ENCODE measurements around the gene RTN1.

Gene RTN1

DNA sequence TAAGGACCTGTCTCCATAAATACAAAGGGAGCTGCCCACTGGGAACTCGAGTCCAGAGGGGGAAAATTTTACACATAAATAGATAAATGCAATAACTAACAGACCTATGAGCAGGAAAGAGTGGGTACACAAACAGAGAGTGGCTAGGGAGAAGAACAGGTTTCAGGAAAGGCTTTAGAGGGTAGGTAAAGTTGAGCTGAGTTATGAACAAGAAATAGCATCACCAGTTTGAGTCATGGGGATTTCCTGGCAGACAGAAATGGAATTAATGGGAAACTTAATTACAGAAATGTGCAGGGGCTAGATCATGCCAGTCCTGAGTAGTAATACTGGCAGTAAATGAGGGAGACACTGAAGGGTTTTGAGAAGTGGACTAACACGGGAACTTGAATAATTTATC is 236.0 kb downstream of the RTN1 start:
- Histone ChIP-seq H3K4me1 (no peaks in the 10 kb centered on the region), H3K9me3 (no peaks in the 10 kb centered on the region), H3K36me3 (replicated peaks) (no peaks in the 10 kb centered on the region), H3K27me3 (ENCODE audit: low read depth) (no peaks in the 10 kb centered on the region), H3K4me3 (no peak overlapping the region)
- DNase-seq (ENCODE audit: low spot score in 2 of 2): no peak
- in situ Hi-C loops (cut with MboI; ENCODE audit: low sequenced_read_pairs): loop anchor here (25.0 kb wide), 1 partner anchor 553 kb away; no protein-coding TSS in a partner anchor

- in situ Hi-C loops (cut with MboI; ENCODE audit: low sequenced_read_pairs): loop anchor here (25.0 kb wide), 1 partner anchor 554 kb away; no protein-coding TSS in a partner anchor
- Histone ChIP-seq H3K36me3 (replicated peaks) (no peaks in the 10 kb centered on the region), H3K4me3 (no peak overlapping the region), H3K4me1 (no peaks in the 10 kb centered on the region), H3K9me3 (no peaks in the 10 kb centered on the region), H3K27me3 (ENCODE audit: low read depth) (0 out of 2 replicates have a peak, but pooled peaks cover 2% of the 10 kb centered on the region)
- DNase-seq (ENCODE audit: low spot score in 2 of 2): no peak
These were observed 237.1 kb downstream of the RTN1 start for GRCh38 chr14:59633486-59633885.

DNA sequence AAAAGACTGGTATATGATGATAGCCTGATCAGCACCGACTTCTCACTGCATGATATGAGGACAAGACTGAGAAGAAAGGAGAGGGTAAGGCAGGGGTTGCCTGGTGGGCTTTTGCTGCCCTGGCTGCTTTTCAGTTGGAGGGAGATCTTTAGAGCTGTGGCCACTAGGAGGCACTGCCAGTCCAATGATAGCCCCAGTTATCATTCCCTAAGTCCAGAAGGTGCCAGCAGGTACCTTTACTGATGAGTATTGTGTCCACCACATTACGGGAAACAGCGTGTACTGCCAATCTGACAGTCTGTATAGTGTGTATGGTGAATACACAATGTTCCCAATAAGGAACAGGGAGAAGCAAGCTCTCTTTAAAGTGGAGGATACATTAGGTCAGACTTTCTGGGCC is 238.2 kb downstream of the RTN1 start:
- DNase-seq (ENCODE audit: low spot score in 2 of 2): peak in 1 of 2 experiments; percentile 40
- in situ Hi-C loops (cut with MboI; ENCODE audit: low sequenced_read_pairs): loop anchor here (25.0 kb wide), 1 partner anchor 555 kb away; no protein-coding TSS in a partner anchor
- no peaks in the 10 kb centered on the region for H3K4me1 ChIP-seq
- H3K9me3 ChIP-seq: no peaks in the 10 kb centered on the region
- 0 out of 2 replicates have a peak, but pooled peaks cover 4% of the 10 kb centered on the region for H3K27me3 ChIP-seq (ENCODE audit: low read depth)
- no peak overlapping the region for H3K4me3 ChIP-seq
- H3K36me3 ChIP-seq (replicated peaks): no peaks in the 10 kb centered on the region

DNA sequence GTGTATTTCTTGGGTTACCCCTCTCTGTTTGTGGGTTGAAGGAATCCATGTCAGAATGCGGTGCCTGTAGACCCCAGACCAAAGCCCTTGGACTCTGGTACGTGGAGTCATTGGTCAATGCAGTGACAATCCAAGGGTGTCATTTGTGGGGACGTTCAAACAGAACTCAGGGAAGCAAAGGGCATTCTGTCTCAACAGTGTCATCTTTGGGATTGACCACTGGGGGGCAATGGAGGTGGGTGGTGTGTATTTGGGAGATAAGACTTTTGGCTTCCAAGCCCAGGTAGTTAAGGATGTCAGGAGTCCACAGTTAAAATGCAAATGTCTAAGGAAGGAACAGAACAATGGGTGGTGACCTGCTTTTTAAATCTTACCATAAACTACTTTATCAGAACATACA is 239.3 kb downstream of the RTN1 start:
- Histone ChIP-seq H3K27me3 (ENCODE audit: low read depth) (0 out of 2 replicates have a peak, but pooled peaks cover 4% of the 10 kb centered on the region), H3K4me1 (no peaks in the 10 kb centered on the region), H3K36me3 (replicated peaks) (no peaks in the 10 kb centered on the region), H3K4me3 (no peak overlapping the region), H3K9me3 (no peaks in the 10 kb centered on the region)
- in situ Hi-C loops (cut with MboI; ENCODE audit: low sequenced_read_pairs): loop anchor here (25.0 kb wide), 1 partner anchor 556 kb away; no protein-coding TSS in a partner anchor
- no peak for DNase-seq (ENCODE audit: low spot score in 2 of 2)

GRCh38 chr14:59630288-59630963 is 240.2 kb downstream of the RTN1 start:
- H3K4me3 ChIP-seq: no peak overlapping the region
- H3K27me3 ChIP-seq (ENCODE audit: low read depth): 0 out of 2 replicates have a peak, but pooled peaks cover 4% of the 10 kb centered on the region
- H3K9me3 ChIP-seq: no peaks in the 10 kb centered on the region
- no peaks in the 10 kb centered on the region for H3K36me3 ChIP-seq (replicated peaks)
- no peaks in the 10 kb centered on the region for H3K4me1 ChIP-seq
- in situ Hi-C loops (cut with MboI; ENCODE audit: low sequenced_read_pairs): loop anchor here (25.0 kb wide), 1 partner anchor 557 kb away; no protein-coding TSS in a partner anchor
- DNase-seq (ENCODE audit: low spot score in 2 of 2): no peak

DNA sequence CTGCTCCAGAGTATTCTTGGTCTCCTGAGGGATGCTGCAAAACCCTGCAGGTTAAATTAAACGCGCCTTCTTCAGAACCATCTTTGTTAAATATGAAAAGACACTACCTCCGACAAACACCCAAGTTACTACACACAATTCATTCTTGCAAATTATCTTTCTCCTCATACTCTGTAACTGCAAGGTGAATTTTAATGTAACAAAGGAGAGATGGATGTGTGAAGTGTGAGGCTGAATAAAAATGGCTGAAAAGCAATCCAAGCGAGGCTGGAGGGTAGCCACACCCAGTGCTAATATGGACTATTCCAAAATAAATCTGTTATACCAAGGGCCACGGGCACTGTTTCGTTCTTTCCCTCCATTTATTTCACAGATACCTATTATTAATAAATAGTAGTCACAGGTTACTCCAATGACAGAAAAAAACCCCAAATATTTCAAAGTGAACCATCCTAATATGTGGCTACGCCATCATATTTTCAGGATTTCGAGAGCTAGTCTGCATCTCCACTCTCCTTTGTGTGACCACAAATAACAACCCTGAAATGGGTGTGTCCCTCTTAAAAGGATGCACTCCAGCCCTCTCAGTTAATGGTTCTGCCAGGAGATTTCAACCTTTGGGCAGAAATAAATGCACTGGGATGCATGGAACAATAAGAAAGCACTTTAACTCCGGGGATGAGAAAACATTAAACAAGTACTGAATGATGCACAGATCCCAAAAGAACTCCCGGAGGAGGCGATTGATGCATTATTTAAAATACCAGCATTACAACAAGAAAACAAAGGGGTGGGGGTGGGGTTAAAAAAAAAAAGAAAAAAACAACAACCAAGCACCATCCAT is 240.9 kb downstream of the RTN1 start:
- no peaks in the 10 kb centered on the region for H3K4me1 ChIP-seq
- H3K9me3 ChIP-seq: no peaks in the 10 kb centered on the region
- no peak overlapping the region for H3K4me3 ChIP-seq
- no peaks in the 10 kb centered on the region for H3K36me3 ChIP-seq (replicated peaks)
- no peak for DNase-seq (ENCODE audit: low spot score in 2 of 2)
- in situ Hi-C loops (cut with MboI; ENCODE audit: low sequenced_read_pairs): loop anchor here (25.0 kb wide), 1 partner anchor 558 kb away; no protein-coding TSS in a partner anchor
- H3K27me3 ChIP-seq (ENCODE audit: low read depth): 0 out of 2 replicates have a peak, but pooled peaks cover 6% of the 10 kb centered on the region

DNA sequence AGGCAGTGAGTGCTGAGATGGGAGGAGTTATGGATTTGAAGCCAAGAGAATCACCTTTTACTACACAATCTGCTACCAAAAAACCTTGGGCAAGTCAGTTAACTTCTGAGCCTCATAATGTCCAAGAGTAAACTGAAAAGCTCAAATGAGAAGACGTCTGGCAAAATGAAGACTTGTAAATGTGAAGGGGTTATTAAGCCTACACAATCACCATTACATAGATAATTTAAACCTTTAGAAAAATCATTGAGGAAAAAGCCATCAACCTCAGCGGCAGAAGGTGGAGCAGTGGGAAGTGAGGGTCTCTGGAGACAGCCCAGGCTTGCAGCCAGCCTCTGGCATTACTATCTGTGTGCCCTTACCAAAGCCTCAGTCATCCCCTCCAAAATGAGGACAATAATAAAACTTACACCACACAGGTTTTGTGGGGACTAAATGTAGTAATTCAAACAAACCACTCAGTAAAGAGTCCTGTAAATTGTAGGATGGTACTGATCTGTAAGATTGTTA is 243.5 kb downstream of the RTN1 start:
- 0 out of 2 replicates have a peak, but pooled peaks cover 6% of the 10 kb centered on the region for H3K27me3 ChIP-seq (ENCODE audit: low read depth)
- no peak for DNase-seq (ENCODE audit: low spot score in 2 of 2)
- in situ Hi-C loops (cut with MboI; ENCODE audit: low sequenced_read_pairs): loop anchor here (25.0 kb wide), 1 partner anchor 560 kb away; no protein-coding TSS in a partner anchor

DNA sequence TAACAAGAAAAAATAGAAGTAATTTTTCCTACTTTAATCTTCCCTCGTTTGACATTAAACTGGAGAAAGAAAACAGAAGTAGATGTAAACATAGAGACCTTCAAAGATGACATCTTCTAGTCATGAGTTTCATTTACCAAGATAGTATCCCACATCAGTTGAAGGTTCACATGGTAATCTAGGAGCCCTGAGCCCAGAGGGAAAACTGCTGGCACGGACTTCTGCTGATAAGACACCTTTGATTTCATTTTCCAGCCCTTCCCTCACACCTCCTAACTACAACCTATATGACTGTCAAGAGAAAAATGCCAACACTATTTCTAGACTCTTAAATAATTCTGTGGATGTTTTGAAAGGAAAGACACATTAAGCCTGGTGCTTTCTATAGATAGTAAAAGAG is 247.9 kb downstream of the RTN1 start:
- no peaks in the 10 kb centered on the region for H3K4me1 ChIP-seq
- DNase-seq (ENCODE audit: low spot score in 2 of 2): no peak
- H3K27me3 ChIP-seq (ENCODE audit: low read depth): 0 out of 2 replicates have a peak, but pooled peaks cover 2% of the 10 kb centered on the region
- H3K9me3 ChIP-seq: no peaks in the 10 kb centered on the region
- no peak overlapping the region for H3K4me3 ChIP-seq
- no peaks in the 10 kb centered on the region for H3K36me3 ChIP-seq (replicated peaks)
- in situ Hi-C loops (cut with MboI; ENCODE audit: low sequenced_read_pairs): no loop called here

More for the DNA sequence above, 243.5 kb downstream of the RTN1 start:
- Histone ChIP-seq H3K9me3 (no peaks in the 10 kb centered on the region), H3K4me1 (no peaks in the 10 kb centered on the region), H3K36me3 (replicated peaks) (no peaks in the 10 kb centered on the region), H3K4me3 (no peak overlapping the region)

- no peak for DNase-seq (ENCODE audit: low spot score in 2 of 2)
- no peak overlapping the region for H3K4me3 ChIP-seq
- H3K4me1 ChIP-seq: no peaks in the 10 kb centered on the region
- H3K9me3 ChIP-seq: no peaks in the 10 kb centered on the region
- peaks cover 3% of the 10 kb centered on the region; the same call in 1 of the 2 replicates for H3K27me3 ChIP-seq (ENCODE audit: low read depth)
- no peaks in the 10 kb centered on the region for H3K36me3 ChIP-seq (replicated peaks)
- in situ Hi-C loops (cut with MboI; ENCODE audit: low sequenced_read_pairs): no loop called here
These were observed 251.5 kb downstream of the RTN1 start for GRCh38 chr14:59619061-59619460.

DNA sequence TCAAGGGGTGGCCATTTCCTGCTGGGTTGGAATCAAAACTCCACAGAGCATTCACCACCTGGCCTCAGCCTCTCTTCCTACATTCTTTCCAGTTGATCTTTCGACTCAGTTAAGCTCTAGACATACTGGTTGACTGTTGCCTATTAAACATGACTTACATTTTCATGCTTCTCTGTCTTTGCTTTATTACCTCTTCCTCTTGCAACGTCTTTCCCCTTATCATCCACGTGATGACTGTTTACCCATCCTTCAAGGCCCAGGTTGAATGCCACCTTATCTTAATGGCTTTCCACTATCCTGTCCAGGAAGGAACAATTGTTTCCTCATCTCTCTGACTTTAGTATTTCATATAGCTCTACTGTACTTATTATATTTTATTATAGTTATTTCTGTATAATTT is 269.5 kb downstream of the RTN1 start:
- H3K27me3 ChIP-seq (ENCODE audit: low read depth): peaks cover 3% of the 10 kb centered on the region; the same call in 1 of the 2 replicates
- H3K4me3 ChIP-seq: no peak overlapping the region
- H3K9me3 ChIP-seq: no peaks in the 10 kb centered on the region
- DNase-seq (ENCODE audit: low spot score in 2 of 2): no peak
- no peaks in the 10 kb centered on the region for H3K4me1 ChIP-seq
- in situ Hi-C loops (cut with MboI; ENCODE audit: low sequenced_read_pairs): no loop called here
- H3K36me3 ChIP-seq (replicated peaks): no peaks in the 10 kb centered on the region

GRCh38 chr14:59600211-59600945 is 270.2 kb downstream of the RTN1 start:
- no peaks in the 10 kb centered on the region for H3K36me3 ChIP-seq (replicated peaks)
- H3K9me3 ChIP-seq: no peaks in the 10 kb centered on the region
- DNase-seq (ENCODE audit: low spot score in 2 of 2): no peak
- peaks cover 3% of the 10 kb centered on the region; the same call in 1 of the 2 replicates for H3K27me3 ChIP-seq (ENCODE audit: low read depth)
- H3K4me1 ChIP-seq: no peaks in the 10 kb centered on the region
- in situ Hi-C loops (cut with MboI; ENCODE audit: low sequenced_read_pairs): no loop called here
- H3K4me3 ChIP-seq: no peak overlapping the region

GRCh38 chr14:59595071-59595470 is 275.5 kb downstream of the RTN1 start:
- H3K9me3 ChIP-seq: no peaks in the 10 kb centered on the region
- DNase-seq (ENCODE audit: low spot score in 2 of 2): no peak
- in situ Hi-C loops (cut with MboI; ENCODE audit: low sequenced_read_pairs): no loop called here
- no peak overlapping the region for H3K4me3 ChIP-seq
- H3K4me1 ChIP-seq: no peaks in the 10 kb centered on the region
- H3K27me3 ChIP-seq (ENCODE audit: low read depth): peaks cover 6% of the 10 kb centered on the region
- H3K36me3 ChIP-seq (replicated peaks): no peaks in the 10 kb centered on the region

All from HAP-1 (cell line).